A549 treated with GW870086 at 1 μM for 4 hours (cell line): ENCODE data around the gene KRTAP10-2. TPM values are rescaled to one million over a fixed set of nuclear protein-coding genes. Genes with fewer than 3 reads are reported as not detected.

Experiments
- total RNA-seq: library from RNA; stranded (reverse); fragments of 200-300 nt; extraction: Qiagen RNA extraction; gene quantifications from 5 replicates; pipeline ENCODE4 v1.2.3, GENCODE V29; 2022; ENCODE audit warnings: low read depth

Gene KRTAP10-2, protein sequence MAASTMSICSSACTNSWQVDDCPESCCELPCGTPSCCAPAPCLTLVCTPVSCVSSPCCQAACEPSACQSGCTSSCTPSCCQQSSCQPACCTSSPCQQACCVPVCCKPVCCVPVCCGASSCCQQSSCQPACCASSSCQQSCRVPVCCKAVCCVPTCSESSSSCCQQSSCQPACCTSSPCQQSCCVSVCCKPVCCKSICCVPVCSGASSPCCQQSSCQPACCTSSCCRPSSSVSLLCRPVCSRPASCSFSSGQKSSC
- total RNA-seq = not detected in 5 replicates

GRCh38 chr21:44551340-44551961, at the start of gene KRTAP10-2:
TSS of gene KRTAP10-2 (minus strand) at chr21:44551505. CDS start at chr21:44551458, 47 bp downstream.

DNA sequence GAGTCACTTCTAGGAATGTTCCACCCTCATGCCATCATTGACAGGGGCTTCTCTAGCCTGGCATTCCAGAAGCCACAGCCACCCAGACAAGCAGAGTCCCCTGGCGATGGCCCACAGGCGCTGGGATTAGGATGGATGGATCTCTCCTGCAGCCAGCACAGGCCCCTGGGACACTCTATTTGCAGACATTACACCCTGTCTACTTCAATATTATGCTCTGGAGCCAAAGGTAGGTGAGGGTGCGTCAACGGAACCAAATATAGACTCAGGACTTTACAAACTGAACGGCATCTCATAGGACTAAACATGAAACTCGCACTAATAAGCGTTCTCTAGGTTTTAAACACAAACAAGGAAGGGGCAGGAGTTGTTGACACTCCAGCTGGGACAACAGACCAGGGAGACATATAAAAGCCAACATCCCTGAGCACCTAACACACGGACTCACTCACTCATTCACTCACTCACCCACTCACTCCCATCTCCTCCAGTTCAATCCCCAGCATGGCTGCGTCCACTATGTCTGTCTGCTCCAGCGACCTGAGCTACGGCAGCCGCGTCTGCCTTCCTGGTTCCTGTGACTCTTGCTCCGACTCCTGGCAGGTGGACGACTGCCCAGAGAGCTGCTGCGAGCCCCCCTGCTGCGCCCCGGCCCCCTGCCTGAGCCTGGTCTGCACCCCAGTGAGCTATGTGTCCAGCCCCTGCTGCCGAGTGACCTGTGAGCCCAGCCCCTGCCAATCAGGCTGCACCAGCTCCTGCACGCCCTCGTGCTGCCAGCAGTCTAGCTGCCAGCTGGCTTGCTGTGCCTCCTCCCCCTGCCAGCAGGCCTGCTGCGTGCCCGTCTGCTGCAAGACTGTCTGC, 49.0 kb upstream of the KRTAP10-2 start, which contains the start of gene KRTAP10-7:
TSS of gene KRTAP10-7 (plus strand) at position 480 of the 861 bp plus-strand sequence. CDS start at position 505, 25 bp downstream.

GRCh38 chr21:44592446-44593311, 41.4 kb upstream of the KRTAP10-2 start, which contains the start of gene KRTAP10-6:
TSS of gene KRTAP10-6 (minus strand) at chr21:44592505. CDS start at chr21:44592484, 21 bp downstream.

DNA sequence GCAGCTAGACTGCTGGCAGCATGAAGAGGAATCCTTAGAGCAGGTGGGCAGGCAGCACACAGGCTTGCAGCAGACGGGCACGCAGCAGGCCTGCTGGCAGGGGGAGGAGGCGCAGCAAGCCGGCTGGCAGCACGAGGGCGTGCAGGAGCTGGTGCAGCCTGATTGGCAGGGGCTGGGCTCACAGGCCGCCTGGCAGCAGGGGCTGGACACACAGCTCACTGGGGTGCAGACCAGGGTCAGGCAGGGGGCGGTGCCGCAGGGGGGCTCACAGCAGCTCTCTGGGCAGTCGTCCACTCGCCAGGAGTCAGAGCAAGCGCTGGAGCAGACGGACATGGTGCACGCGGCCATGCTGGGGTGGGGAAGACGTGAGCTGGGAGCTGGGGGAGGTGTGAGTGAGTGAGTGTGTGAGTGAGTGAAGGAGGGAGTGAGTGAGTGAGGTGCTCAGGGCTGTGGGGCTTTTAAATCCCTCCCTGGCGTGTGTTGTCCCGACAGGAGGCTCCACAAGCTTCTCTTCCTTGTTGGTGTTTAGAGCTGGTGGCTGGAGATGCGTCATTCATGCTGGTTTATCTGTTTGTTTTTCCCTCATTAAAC, 29.0 kb upstream of the KRTAP10-2 start, which contains the start of gene KRTAP10-5:
TSS of gene KRTAP10-5 (minus strand) at position 374 of the 591 bp plus-strand sequence. CDS start at position 348, 26 bp downstream.

DNA sequence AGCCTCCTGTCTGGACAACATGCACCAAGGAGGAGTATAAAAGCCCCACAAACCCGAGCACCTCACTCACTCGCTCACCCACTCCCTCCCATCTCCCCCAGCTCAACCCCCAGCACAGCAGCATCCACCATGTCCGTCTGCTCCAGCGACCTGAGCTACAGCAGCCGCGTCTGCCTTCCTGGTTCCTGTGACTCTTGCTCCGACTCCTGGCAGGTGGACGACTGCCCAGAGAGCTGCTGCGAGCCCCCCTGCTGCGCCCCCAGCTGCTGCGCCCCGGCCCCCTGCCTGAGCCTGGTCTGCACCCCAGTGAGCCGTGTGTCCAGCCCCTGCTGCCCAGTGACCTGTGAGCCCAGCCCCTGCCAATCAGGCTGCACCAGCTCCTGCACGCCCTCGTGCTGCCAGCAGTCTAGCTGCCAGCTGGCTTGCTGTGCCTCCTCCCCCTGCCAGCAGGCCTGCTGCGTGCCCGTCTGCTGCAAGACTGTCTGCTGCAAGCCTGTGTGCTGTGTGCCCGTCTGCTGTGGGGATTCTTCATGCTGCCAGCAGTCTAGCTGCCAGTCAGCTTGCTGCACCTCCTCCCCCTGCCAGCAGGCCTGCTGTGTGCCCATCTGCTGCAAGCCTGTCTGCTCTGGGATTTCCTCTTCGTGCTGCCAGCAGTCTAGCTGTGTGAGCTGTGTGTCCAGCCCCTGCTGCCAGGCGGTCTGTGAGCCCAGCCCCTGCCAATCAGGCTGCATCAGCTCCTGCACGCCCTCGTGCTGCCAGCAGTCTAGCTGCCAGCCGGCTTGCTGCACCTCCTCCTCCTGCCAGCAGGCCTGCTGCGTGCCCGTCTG, 22.5 kb upstream of the KRTAP10-2 start, which contains the start of gene KRTAP10-4:
TSS of gene KRTAP10-4 (plus strand) at position 100 of the 827 bp plus-strand sequence. CDS start at position 130, 30 bp downstream.

DNA sequence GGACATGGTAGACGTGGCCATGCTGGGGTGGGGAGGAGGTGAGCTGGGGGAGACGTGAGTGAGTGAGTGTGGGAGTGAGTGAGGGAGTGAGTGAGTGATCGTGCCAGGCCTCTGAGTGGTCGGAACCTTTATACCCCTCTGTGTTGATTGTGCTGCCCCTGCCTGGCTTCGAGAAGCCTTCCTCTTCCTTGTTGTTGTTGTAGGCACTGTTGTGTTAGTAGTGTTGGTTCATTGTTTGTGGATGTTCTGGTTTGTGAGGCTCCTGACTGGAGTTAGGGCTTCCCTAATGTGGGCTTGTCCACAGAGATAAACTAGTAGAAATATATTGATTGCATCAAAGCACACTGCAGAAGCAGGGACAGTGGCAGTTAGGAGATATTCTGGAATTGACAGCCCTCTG, 7.4 kb upstream of the KRTAP10-2 start, which contains the start of gene KRTAP10-3:
TSS of gene KRTAP10-3 (minus strand) at position 101 of the 400 bp plus-strand sequence. CDS start at position 21, 80 bp downstream.

DNA sequence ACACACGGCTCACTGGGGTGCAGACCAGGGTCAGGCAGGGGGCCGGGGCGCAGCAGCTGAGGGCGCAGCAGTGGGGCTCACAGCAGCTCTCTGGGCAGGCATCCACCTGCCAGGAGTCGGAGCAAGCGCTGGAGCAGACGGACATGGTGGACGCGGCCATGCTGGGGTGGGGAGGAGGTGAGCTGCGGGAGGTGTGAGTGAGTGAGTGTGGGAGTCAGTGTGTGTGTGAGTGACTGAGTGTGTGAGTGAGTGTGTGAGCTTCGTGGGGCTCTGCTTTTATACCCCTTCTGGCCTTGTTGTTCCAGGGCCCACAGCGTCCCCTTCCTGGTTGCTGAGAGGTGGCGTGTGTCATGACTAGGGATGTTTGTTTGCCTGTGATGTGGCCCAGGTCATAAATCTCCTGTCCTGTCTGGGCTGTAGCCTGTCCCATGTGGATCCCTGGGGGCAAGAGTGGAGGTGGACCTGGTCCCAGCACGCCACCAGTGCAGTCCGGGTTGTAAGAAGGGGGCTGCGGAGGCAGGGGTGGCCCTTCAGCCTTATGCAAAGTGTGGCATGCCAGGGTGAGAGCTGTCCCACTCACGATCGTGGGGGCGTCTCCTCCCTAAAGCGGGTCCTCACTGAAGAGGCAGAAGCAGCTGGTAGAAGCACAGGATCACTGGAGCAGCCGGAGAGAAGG, 11.2 kb downstream of the KRTAP10-2 start, which contains the start of gene KRTAP10-1:
TSS of gene KRTAP10-1 (minus strand) at position 205 of the 676 bp plus-strand sequence. CDS start at position 160, 45 bp downstream.

Other genes starting within 250 kb of the KRTAP10-2 start
- gene CFAP410, start 212.1 kb downstream of the KRTAP10-2 start, total RNA-seq = 6.8 to 9.9 TPM (median 7.6 TPM) in 5 replicates
- 7.5 to 10.9 TPM (median 8.1 TPM) in 5 replicates for gene TRPM2, start 197.9 kb downstream of the KRTAP10-2 start, total RNA-seq
- 1.2 to 2.1 TPM (median 1.9 TPM) in 5 replicates for gene LRRC3, start 96.0 kb downstream of the KRTAP10-2 start, total RNA-seq
- not detected in 5 replicates for gene KRTAP10-1, start 11.3 kb downstream of the KRTAP10-2 start, total RNA-seq
- gene KRTAP10-3, start 7.3 kb upstream of the KRTAP10-2 start, total RNA-seq = not detected in 5 replicates
- gene KRTAP10-4, start 22.2 kb upstream of the KRTAP10-2 start, total RNA-seq = not detected in 5 replicates
- not detected in 5 replicates for gene KRTAP10-5, start 29.1 kb upstream of the KRTAP10-2 start, total RNA-seq
- gene KRTAP10-6, start 41.0 kb upstream of the KRTAP10-2 start, total RNA-seq = not detected in 5 replicates
- gene KRTAP10-7, start 49.1 kb upstream of the KRTAP10-2 start, total RNA-seq = not detected in 5 replicates
- not detected in 5 replicates for gene KRTAP10-8, start 60.6 kb upstream of the KRTAP10-2 start, total RNA-seq
- gene KRTAP10-9, start 75.6 kb upstream of the KRTAP10-2 start, total RNA-seq = not detected in 5 replicates
- gene KRTAP10-10, start 85.9 kb upstream of the KRTAP10-2 start, total RNA-seq = not detected in 5 replicates
- gene KRTAP10-11, start 94.9 kb upstream of the KRTAP10-2 start, total RNA-seq = not detected in 5 replicates
- gene KRTAP12-4, start 103.2 kb upstream of the KRTAP10-2 start, total RNA-seq = not detected in 5 replicates
- gene KRTAP12-3, start 106.4 kb upstream of the KRTAP10-2 start, total RNA-seq = not detected in 5 replicates
- gene KRTAP12-2, start 115.4 kb upstream of the KRTAP10-2 start, total RNA-seq = not detected in 5 replicates
- gene KRTAP12-1, start 130.7 kb upstream of the KRTAP10-2 start, total RNA-seq = not detected in 5 replicates
- not detected in 5 replicates for gene KRTAP10-12, start 145.7 kb upstream of the KRTAP10-2 start, total RNA-seq
- not detected in 5 replicates for gene TSPEAR, start 160.1 kb upstream of the KRTAP10-2 start, total RNA-seq